ENCODE measurements around the gene NPDC1.
A peak's percentile ranks its signal among the peaks of the same experiment; 100 is the strongest.

NPDC1 gene

DNA sequence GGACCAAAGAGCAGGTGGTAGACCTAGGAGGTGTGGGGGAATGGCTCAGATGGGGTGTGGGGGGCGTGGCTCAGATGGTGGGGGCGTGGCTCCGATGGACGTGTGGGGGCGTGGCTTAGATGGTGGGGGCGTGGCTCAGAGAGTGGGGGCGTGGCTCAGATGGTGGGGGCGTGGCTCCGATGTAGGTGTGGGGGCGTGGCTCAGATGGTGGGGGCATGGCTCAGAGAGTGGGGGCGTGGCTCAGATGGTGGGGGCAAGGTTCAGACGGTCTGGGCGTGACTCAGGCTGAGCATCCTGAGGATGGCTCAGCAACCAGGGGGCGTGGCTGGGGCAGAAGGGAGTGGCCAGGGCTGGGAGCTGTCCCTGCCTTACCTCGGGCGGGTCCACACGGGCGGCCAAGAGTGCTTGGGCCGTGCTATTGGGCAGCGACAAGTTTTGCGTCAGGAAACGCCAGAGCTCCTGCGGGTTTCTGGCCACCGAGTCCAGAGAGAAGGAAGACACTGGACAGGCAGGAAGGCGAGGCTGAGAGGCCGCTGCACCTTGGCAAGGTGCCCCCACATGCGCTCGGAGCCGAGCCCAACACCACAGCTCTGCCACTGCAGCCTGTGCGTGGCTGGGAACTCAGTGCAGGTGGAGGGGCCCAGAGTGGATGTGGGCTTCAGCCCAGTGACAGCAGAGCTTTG, 23.9 kb downstream of the NPDC1 start:
- Mint-ChIP-seq H3K4me3 (no peak overlapping the region), H3K27ac (peak overlapping the region; percentile 41)

DNA sequence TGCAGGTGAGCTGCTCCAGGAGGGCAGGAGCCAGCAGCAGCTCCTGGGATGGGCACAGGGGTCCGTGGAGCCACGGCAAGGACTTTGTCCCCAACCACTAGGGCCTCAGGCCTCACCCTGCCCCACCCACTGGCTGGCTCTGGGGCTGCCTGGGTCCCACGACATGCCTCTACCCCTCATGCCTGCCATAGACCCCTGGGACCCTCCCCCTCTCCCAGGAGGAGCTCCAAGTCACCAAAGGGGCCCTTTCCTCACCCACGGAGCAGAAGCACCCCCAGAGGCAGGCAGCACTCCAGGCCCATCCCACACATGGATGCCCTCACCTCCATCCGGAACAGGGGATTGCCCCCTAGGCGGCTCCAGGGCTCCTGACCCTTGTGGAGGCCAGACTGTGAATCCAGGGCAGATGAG, 24.4 kb downstream of the NPDC1 start:
- H3K4me3 Mint-ChIP-seq, result no peak overlapping the region
- peaks cover 3% of the 10 kb centered on the region for H3K4me1 Mint-ChIP-seq (ENCODE audit: low read depth)
- no peaks in the 10 kb centered on the region for H3K9me3 Mint-ChIP-seq
- no peaks in the 10 kb centered on the region for H3K27me3 Mint-ChIP-seq
- no peak for DNase-seq
- H3K36me3 Mint-ChIP-seq (ENCODE audit: low read depth), result peaks cover 4% of the 10 kb centered on the region
- H3K27ac Mint-ChIP-seq, result no peak overlapping the region

More for the DNA sequence above, 23.9 kb downstream of the NPDC1 start:
- no peaks in the 10 kb centered on the region for H3K27me3 Mint-ChIP-seq
- no peaks in the 10 kb centered on the region for H3K9me3 Mint-ChIP-seq
- H3K4me1 Mint-ChIP-seq (ENCODE audit: low read depth), result peaks cover 7% of the 10 kb centered on the region
- DNase-seq, result peak; percentile 79
- peaks cover under 1% of the 10 kb centered on the region for H3K36me3 Mint-ChIP-seq (ENCODE audit: low read depth)

DNA sequence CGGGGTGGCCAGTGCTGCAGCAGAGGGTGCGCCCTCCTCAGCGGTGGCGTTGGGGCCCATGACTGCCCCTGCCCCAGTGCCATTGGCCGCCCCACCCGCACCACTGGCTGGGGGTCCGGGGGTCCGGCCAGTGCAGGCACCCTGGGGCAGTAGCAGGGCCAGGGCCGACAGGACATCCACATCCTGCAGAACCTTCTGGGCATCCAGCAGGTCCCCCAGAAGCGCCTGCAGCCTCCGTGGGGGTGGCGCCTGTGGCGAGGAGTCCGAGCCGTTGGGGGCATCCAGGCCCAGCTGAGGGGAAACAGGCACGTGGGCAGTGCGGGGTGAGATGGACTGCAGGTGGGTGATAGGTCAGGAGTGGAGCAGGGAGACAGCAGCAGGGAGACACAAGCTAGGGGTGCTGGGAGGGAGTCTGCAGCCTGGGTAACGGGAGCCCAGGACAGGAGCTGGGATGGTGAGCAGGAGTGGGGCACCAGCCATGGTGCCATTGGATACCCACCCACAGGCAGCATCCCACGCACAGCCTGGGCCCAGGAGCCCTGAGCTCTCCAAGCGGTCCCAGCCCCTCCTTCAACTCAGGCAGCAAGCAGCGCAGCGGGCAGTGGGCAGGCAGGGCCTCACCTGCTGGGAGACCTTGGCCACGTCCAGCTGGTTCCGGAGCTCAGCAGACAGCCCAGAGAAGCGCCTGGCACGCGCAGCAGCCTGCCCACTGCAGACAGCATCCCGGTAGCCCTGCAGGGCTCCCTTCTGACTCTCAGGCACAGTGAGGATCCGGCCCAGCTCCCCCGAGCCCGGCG, 25.0 kb downstream of the NPDC1 start:
- Mint-ChIP-seq H3K27ac (no peak overlapping the region), H3K9me3 (no peaks in the 10 kb centered on the region), H3K4me1 (ENCODE audit: low read depth) (no peaks in the 10 kb centered on the region), H3K27me3 (no peaks in the 10 kb centered on the region), H3K36me3 (ENCODE audit: low read depth) (peaks cover 4% of the 10 kb centered on the region), H3K4me3 (no peak overlapping the region)
- DNase-seq, result no peak

DNA sequence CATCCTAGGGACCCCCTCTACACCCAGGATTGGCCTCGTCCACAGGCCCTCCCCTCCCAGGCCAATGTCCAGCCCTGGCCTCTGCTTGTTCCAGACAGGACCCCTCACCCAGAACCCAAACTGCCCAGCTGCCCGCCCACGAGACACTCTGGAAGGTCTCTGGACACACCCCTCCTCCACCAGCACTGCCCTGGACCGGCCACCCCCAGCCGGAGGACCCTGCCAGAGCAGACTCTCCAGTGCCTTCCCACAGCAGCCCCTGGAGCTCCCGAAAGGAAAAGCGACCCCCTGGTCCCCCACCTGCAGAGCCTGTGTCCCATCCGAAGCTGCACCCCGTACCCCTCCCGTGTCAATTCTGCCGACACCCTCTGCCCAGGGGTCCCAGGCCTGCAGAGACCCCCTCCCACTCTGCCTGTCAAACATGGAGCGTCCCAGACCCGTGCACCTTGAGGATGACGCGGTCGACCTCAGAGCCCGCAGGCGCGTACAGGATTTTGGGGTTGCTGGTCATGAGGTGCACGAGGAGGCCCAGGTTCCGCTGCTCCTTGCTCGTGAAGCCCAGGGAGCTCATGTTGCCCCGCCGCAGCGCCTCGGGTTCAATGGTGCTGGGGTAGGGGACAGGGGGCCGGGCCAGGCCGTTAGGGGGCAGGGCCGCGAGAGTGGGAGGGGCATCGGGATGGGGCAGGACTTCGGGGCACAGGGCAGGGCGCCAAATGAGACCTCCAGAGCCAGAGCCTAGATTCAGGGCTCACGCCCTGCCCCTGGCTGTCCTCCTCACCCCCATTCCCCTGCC, 25.9 kb downstream of the NPDC1 start:
- Mint-ChIP-seq H3K27me3 (no peaks in the 10 kb centered on the region), H3K27ac (no peak overlapping the region), H3K4me3 (no peak overlapping the region), H3K4me1 (ENCODE audit: low read depth) (no peaks in the 10 kb centered on the region), H3K36me3 (ENCODE audit: low read depth) (peaks cover 6% of the 10 kb centered on the region), H3K9me3 (no peaks in the 10 kb centered on the region)
- no peak for DNase-seq

DNA sequence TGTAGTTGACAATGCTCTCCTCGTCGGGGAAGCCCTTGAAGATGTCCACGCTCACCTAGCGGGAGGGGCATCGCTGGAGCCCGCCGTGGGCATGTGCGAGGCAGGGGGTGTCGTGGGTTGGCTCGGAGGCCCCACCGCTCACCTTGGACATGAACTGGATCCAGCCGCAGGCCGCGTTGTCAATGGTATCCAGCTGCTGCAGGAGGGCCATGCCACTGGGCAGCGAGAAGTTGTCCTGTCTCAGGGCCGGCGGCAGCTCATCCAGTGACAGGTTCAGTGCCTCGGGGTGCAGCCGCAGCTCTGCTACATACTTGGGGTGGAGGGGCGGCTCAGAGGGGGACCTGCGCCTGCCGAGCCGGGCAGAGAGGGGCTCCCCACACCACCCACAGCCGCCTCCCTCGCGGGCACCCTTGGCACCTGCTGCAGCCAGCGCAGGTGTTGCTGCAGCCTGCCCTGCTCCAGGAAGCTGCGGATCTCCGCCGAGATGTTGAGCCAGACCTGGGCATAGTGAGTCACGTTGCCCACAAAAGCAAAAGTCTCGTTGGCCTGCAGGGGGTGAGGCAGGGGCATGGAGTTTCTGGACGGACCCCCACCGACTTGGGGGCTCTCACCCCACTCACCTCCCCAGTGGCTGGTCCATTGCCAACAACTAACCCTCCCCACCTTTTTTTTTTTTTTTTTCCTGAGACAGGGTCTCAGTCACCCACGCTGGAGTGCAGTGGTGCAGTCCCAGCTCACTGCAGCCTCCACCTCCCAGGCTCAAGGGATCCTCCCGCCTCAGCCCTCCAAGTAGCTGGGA, 27.0 kb downstream of the NPDC1 start:
- Mint-ChIP-seq H3K27ac (no peak overlapping the region), H3K4me1 (ENCODE audit: low read depth) (no peaks in the 10 kb centered on the region), H3K36me3 (ENCODE audit: low read depth) (peaks cover 9% of the 10 kb centered on the region), H3K4me3 (no peak overlapping the region), H3K27me3 (no peaks in the 10 kb centered on the region), H3K9me3 (no peaks in the 10 kb centered on the region)
- DNase-seq, result no peak

DNA sequence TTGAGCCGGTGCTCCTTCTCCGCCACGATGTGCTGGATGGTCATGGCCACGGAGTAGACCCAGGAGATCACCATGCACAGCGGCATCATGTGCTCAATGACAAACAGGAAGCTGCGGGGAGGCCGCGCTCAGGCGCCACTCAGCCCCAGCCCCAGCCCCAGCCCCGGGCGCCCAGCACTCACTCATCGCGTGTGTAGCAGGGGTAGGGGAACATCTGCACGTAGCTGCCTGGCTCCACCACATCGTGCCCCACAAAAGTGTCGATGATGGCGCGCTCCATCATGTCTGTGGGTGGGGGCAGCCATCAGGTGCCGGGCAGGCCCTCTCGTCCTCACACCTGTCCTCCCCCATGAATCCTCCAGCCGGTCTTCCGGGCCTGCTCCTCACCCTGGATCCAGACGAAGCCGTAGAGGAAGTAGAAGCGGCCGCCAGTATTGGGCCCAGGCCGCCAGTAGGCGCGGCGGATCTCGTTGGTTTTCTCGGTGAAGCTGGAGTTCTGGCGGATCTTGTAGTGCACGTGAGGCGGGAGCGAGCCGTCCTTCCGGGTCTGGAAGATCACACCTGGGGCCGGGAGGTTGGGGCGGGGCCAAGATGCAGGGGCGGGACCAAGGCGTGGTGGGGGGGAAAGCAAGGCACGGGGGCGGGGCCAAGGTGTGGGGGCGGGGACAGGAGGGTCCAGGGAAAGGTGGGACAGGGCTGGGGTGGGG, 28.0 kb downstream of the NPDC1 start:
- no peaks in the 10 kb centered on the region for H3K4me1 Mint-ChIP-seq (ENCODE audit: low read depth)
- no peak overlapping the region for H3K27ac Mint-ChIP-seq
- H3K9me3 Mint-ChIP-seq, result no peaks in the 10 kb centered on the region
- H3K36me3 Mint-ChIP-seq (ENCODE audit: low read depth), result peaks cover 9% of the 10 kb centered on the region
- DNase-seq, result no peak
- H3K4me3 Mint-ChIP-seq, result no peak overlapping the region
- H3K27me3 Mint-ChIP-seq, result no peaks in the 10 kb centered on the region

DNA sequence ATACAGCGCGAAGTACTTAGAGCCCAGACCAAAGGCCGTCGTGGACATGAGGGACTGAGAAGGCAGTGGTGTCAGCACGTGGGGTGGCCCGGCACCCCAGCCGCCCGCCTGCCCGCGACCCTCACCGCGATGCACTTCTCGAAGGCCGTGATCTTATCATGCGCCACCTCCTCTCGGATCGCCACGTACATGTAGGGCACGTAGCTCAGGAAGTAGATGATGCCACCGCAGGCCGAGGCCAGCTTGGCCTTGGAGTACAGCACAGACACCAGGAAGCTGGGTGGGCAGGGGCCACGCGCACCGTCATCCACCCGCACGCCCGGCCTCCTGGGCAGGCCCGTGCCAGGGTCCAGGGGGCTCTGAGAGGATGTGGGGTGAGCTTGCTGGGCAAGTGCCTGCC, 28.9 kb downstream of the NPDC1 start:
- no peak overlapping the region for H3K4me3 Mint-ChIP-seq
- peaks cover 13% of the 10 kb centered on the region for H3K36me3 Mint-ChIP-seq (ENCODE audit: low read depth)
- no peaks in the 10 kb centered on the region for H3K4me1 Mint-ChIP-seq (ENCODE audit: low read depth)
- H3K27ac Mint-ChIP-seq, result no peak overlapping the region
- DNase-seq, result no peak
- no peaks in the 10 kb centered on the region for H3K9me3 Mint-ChIP-seq
- no peaks in the 10 kb centered on the region for H3K27me3 Mint-ChIP-seq

DNA sequence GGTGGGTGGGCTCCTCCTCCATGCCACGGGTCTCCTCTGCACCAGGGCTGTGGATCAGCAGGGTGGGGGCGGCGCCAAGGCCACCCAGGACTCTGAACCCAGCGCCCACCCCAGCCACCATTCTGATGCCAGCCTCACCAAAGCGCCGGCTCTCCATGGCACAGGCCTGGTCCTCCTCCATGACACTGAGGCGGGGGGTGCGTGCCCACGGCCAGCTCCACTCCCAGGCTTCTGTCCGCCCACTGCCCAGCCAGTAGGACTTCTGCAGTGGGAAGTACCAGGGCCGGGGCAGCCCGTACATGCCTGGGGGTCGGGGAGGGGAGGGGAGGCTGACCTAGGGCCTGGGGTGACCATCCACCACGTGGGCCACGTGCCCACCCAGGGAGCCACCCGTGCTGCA, 29.5 kb downstream of the NPDC1 start:
- Mint-ChIP-seq H3K4me3 (no peak overlapping the region), H3K9me3 (no peaks in the 10 kb centered on the region), H3K27me3 (no peaks in the 10 kb centered on the region), H3K27ac (no peak overlapping the region), H3K36me3 (ENCODE audit: low read depth) (peaks cover 15% of the 10 kb centered on the region), H3K4me1 (ENCODE audit: low read depth) (no peaks in the 10 kb centered on the region)
- no peak for DNase-seq

DNA sequence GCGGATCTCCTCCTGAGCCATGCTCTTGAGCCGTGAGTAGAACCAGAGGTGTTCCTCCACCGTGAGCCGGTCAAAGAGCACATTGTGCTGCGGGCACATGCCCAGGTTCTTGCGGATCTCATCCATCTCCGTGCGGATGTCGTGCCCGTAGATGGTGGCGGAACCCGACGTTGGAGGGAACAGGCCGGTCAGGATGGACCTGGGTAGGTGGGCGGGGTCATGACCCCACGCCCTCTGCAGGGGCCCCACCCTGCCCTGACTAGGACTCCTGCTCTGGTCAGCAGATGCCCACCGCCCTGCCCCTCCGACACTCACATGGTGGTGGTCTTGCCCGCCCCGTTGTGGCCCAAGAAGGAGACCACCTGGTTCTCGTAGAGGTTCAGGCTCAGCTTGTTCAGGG, 30.0 kb downstream of the NPDC1 start:
- Mint-ChIP-seq H3K36me3 (ENCODE audit: low read depth) (peaks cover 15% of the 10 kb centered on the region), H3K9me3 (no peaks in the 10 kb centered on the region), H3K27ac (no peak overlapping the region), H3K4me1 (ENCODE audit: low read depth) (no peaks in the 10 kb centered on the region), H3K4me3 (no peak overlapping the region), H3K27me3 (no peaks in the 10 kb centered on the region)
- DNase-seq, result no peak

DNA sequence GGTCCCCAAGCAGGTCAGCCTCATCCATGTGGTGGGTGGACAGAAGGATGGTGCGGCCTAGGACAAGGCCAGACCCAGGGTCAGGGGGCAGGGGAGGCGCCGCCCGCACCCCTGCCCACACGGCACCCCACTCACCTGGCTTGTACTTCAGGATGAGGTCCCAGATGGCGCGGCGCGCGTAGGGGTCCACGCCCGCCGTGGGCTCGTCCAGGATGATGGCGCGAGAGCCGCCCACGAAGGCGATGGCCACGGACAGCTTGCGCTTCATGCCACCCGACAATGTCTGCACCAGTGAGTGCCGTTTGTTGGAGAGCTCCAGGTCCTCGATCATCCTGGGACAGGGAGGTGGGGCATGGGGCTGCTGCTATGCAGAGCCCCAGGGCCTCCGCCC, 30.4 kb downstream of the NPDC1 start:
- Mint-ChIP-seq H3K9me3 (no peaks in the 10 kb centered on the region), H3K4me1 (ENCODE audit: low read depth) (no peaks in the 10 kb centered on the region), H3K4me3 (no peak overlapping the region), H3K27me3 (no peaks in the 10 kb centered on the region), H3K36me3 (ENCODE audit: low read depth) (peaks cover 15% of the 10 kb centered on the region), H3K27ac (no peak overlapping the region)
- DNase-seq, result no peak

DNA sequence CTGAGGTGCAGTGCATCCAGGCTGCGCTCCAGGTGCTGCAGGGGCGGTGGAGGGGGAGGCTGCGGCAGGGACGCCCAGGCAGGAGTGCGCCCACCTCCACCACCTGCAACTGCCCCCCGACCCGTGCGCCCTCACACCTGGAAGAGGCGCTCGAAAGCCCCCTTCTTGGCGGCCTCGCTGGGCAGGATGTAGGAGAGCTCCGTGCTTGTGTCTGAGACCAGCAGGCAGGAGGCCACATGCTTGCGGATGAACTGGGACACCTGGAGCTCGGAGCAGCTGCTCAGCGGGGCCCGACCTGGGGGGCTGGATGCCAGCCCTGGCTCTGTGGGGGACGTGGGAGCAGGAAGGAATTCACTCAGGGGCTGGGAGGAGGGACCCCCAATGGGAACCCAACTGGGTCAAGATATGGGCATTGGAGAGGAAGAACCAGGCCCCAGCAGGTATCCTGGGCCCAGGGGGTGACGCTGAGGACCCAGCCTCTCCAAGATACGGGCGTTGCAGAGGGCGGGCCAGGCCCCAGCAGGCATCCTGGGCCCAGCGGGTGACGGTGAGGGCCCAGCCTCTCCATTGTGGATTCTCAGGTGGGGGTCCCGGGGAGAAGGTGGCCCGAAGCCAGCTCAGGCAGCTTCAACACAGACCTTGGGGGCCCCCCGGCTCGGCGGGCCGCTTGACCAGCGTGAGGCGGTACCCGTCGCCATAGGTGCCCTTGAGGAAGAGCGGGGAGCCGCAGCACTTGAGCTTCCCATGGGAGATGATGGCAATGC, 31.0 kb downstream of the NPDC1 start:
- Mint-ChIP-seq H3K4me3 (no peak overlapping the region), H3K27me3 (no peaks in the 10 kb centered on the region), H3K9me3 (no peaks in the 10 kb centered on the region), H3K36me3 (ENCODE audit: low read depth) (peaks cover 15% of the 10 kb centered on the region), H3K4me1 (ENCODE audit: low read depth) (no peaks in the 10 kb centered on the region), H3K27ac (no peak overlapping the region)
- no peak for DNase-seq

DNA sequence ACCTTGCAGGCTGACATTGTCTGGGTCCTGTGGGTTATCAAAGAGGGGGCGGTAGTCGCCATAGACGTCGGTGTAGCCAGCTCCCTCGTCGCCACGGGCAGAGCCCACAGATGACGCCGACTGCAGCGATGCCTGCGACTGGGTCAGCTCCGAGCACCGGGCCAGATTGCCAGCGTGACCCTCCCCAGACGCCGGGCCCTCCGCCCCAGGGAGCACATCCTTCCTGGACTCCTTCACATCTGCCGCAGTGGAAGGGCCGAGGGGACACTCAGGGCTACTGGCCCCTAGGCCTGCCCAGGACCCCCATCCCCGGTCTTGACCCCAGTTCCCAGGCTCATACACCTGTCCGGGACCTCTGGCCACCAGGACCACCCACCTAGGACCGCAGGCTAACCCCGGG, 31.8 kb downstream of the NPDC1 start:
- Mint-ChIP-seq H3K9me3 (no peaks in the 10 kb centered on the region), H3K36me3 (ENCODE audit: low read depth) (peaks cover 17% of the 10 kb centered on the region), H3K27me3 (no peaks in the 10 kb centered on the region), H3K27ac (no peak overlapping the region), H3K4me3 (no peak overlapping the region), H3K4me1 (ENCODE audit: low read depth) (no peaks in the 10 kb centered on the region)
- no peak for DNase-seq

DNA sequence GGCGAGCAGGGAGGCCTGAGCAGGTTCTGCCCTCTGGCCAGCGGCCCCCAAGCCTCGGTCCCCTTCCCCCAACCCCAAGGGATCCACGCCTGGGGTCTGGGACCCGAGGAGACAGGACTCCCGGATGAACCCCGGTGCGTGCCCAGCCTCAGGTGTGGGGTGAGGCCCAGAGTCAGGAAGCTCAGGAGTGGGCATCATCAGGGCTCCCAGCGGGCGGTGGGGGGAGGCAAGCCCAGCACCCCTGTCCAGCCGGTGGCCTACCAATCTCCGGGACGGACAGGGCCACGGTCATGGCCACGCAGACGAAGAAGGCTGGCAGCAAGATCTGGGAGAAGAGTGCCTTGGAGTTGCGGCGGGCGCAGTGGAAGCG, 32.4 kb downstream of the NPDC1 start:
- Mint-ChIP-seq H3K4me3 (no peak overlapping the region), H3K36me3 (ENCODE audit: low read depth) (peaks cover 17% of the 10 kb centered on the region), H3K27me3 (no peaks in the 10 kb centered on the region), H3K4me1 (ENCODE audit: low read depth) (no peaks in the 10 kb centered on the region), H3K27ac (no peak overlapping the region), H3K9me3 (no peaks in the 10 kb centered on the region)
- DNase-seq, result no peak
